Activated CD4-positive, alpha-beta T cell treated with anti-CD3 and anti-CD28 coated beads for 4 hours (primary cell): ENCODE results near the gene BARHL2.

Experiments used
- DNase-seq, 2 donors: peaks; one replicate each; pipeline ENCODE4 v3.0.0-alpha.2; 2020

The BARHL2 gene

DNA sequence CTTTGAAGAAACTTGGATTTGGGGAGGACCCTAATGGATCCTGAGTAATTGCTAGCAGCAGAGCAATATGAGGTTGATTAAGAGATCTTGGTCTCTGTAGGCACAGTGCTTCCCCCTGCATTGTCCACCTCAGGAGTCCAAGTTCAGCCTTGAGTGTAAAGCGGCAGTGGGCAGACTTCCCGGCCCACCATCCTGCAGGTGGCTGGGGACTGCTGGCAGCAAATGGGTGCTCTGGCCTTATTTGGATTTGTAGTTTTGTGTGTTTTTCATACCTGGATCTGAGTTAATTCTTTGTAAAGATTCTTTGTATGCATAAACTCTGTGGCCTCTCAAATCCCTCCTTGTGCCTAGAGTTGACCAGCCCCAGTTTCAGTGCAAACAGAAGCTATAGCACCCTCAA is 7.6 kb downstream of the BARHL2 start:
- DNase-seq, result no peak

GRCh38 chr1:90708826-90709225 is 8.3 kb downstream of the BARHL2 start:
- DNase-seq, result no peak

- DNase-seq, result no peak
Observed at GRCh38 chr1:90708236-90708786, 8.8 kb downstream of the BARHL2 start.

DNA sequence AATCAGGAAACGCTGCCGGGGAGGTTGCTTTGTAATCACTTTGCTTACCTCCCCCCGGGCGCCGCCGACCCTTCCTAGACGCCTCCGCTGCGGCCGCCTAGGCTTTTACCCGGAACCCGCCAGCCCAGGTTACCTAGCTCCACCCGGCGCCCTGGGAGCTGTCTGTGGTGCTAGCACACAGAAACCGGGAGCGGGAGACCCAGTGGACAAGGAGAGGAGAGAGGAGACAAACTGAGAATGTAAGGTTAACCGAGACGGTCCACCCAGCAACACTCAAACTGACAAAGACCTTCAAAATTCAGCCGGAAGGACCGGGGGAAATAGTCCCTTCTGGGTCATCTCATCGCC is 9.8 kb downstream of the BARHL2 start:
- DNase-seq, result no peak

DNA sequence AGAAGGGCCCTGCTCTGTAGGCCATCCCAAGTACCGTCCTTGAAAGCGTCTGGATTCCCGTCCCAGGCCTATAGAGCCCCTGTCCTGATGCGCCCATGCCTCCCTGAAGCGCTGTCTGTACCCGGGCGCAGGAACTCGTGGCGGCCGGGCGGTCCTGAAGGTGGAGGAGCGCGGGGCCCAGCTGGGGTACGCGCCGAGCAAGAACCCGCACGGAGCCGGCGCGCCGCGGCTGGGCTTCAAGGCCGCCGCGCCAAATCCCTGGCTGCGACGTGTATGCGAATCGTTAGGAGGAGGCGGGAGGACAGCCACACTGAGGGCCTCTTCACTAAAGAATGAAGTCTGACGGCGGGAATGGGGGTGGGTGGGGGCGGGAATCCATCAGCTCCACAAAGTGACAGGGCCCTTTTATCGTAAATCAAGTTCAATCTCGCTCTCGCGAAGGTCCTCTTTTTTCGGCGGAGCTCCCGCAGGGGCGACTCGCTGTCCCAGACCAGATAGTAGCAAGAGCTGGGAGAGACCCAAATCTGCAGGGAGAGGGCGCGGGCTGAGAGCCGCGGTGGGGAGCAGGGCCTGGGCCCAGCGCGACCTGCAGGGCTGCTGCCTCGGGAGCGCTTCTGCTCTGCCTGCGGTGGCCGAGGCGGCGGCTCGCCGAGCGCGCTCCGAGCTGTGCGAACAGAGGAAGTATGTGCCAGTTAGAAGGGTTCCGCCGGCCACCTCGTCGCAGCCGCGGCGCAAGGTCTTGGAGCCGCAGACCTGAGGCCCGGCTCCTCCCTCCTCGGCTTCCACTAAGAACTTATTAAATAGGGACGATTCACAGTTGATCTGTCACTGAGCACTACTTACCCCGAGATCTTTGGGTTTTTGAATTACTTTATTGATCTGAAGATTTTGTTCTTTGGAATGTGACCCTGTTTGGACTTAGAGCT is 10.4 kb downstream of the BARHL2 start:
- DNase-seq, result no peak

- no peak for DNase-seq
Observed at GRCh38 chr1:90705956-90706355, 11.1 kb downstream of the BARHL2 start.

DNA sequence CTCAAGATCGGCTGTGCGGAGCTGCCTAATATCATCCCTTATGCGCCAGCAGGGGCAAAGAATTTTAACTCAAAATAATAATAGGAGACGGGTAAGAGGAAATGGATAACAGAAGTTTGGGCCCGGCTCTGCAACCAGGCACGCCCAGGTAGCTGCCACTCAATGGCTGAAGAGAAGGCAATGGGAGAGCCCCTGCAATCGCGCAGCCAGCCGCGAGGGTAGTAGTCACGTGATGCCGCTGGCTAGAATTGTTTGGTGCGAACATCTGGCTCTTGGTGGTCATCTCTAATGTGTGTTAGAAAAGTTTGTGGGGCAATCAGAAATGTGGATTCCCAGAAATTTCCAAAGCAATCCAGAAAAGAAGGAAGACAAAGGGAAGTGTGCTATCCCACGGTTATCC is 12.3 kb downstream of the BARHL2 start:
- DNase-seq, result no peak

GRCh38 chr1:90694846-90695245 is 22.3 kb downstream of the BARHL2 start:
- no peak for DNase-seq

DNA sequence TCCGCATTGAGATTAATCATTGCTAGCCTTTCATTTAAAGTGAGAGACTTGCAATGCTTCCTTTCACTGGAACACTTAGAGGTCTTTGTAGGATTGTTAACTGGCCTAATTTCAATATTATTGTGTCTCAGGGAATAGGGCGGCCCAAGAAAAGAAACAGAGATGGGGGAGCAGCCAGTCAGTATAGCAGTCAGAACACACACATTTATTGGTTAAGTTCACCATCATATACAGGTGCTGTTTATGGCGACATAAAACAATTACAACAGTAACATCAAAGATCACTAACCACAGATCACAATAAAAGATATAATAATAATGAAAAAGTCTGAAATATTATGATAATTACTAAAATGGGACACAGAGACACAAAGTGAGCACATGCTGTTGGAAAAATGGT is 29.4 kb downstream of the BARHL2 start:
- DNase-seq, result no peak

GRCh38 chr1:90675161-90675847 is 41.8 kb downstream of the BARHL2 start:
- no peak for DNase-seq

- DNase-seq, result no peak
Observed at GRCh38 chr1:90671741-90672140, 45.4 kb downstream of the BARHL2 start.

DNA sequence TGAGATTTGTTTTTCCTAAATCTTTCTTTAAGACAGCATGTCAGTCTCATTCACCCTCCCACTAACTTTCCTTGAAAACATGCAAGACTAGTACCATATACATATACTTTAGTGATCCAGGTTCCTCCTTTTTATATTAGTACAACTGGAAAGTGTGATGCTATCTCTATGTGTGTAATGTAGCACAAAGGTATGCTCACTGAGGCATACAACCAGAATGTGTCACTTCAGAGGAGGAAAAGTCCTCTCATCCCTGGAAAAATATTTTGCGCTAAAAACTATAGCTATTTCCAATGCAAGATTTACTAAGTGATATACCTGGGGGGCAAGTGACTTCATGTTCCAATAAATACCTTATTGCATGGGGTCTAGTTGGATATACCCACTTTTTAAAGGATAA is 45.9 kb downstream of the BARHL2 start:
- no peak for DNase-seq
